ENCODE measurements around the gene LTB4R.

LTB4R gene

DNA sequence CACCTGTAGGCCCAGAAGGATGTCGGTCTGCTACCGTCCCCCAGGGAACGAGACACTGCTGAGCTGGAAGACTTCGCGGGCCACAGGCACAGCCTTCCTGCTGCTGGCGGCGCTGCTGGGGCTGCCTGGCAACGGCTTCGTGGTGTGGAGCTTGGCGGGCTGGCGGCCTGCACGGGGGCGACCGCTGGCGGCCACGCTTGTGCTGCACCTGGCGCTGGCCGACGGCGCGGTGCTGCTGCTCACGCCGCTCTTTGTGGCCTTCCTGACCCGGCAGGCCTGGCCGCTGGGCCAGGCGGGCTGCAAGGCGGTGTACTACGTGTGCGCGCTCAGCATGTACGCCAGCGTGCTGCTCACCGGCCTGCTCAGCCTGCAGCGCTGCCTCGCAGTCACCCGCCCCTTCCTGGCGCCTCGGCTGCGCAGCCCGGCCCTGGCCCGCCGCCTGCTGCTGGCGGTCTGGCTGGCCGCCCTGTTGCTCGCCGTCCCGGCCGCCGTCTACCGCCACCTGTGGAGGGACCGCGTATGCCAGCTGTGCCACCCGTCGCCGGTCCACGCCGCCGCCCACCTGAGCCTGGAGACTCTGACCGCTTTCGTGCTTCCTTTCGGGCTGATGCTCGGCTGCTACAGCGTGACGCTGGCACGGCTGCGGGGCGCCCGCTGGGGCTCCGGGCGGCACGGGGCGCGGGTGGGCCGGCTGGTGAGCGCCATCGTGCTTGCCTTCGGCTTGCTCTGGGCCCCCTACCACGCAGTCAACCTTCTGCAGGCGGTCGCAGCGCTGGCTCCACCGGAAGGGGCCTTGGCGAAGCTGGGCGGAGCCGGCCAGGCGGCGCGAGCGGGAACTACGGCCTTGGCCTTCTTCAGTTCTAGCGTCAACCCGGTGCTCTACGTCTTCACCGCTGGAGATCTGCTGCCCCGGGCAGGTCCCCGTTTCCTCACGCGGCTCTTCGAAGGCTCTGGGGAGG is at the start of gene LTB4R:
Gene LTB4R (plus strand): TSS at position 857 of the 959 bp plus-strand sequence. CDS start 4,150 bp downstream, outside the sequence.
- peak; percentile 59 for DNase-seq

DNA sequence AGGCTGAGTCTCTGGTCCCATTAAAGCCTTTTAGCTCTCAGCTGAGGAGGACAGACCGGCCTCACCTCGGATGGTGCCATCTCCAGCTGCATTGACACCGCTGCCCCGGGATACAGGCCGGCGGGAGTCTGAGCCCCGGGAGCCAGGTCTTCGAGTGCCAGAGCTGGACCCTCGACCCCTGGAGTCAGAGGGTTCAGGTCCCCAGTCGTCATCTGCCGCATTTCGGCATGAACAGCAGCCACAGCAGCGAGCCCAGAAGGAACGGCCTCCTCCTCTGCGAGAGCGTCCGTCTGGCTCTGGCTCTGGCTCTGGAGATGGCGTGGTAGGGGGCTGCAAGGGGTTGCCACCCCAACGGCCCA is 49.4 kb upstream of the LTB4R start:
- DNase-seq, result no peak

- no peak for DNase-seq
These were observed 48.2 kb upstream of the LTB4R start, which contains the start of gene TGM1 for GRCh38 chr14:24262821-24263733. Gene TGM1, minus strand, starts transcription at chr14:24263177. Its CDS starts 825 bp downstream, at chr14:24262352.

GRCh38 chr14:24263848-24264247 is 47.5 kb upstream of the LTB4R start:
- DNase-seq, result no peak

DNA sequence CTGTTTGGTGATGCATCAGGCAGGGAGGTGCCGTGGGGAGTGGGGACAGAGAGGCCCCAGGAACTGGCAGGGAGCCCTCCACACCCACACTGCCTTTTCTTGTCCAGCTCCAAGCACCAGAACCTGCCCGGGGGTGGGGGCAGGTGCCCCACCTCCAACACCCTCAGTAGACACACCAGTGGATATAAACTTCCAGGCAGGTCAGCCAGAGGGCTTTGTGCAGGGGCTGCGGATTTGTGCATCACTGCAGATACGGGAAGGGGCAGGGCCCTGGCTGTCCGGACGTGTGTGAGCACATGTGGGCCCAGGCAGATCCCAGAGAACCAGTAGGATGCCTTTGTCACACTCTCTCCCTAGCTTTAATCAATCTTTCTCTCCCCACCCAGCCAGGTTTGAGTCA is 47.0 kb upstream of the LTB4R start:
- no peak for DNase-seq

DNA sequence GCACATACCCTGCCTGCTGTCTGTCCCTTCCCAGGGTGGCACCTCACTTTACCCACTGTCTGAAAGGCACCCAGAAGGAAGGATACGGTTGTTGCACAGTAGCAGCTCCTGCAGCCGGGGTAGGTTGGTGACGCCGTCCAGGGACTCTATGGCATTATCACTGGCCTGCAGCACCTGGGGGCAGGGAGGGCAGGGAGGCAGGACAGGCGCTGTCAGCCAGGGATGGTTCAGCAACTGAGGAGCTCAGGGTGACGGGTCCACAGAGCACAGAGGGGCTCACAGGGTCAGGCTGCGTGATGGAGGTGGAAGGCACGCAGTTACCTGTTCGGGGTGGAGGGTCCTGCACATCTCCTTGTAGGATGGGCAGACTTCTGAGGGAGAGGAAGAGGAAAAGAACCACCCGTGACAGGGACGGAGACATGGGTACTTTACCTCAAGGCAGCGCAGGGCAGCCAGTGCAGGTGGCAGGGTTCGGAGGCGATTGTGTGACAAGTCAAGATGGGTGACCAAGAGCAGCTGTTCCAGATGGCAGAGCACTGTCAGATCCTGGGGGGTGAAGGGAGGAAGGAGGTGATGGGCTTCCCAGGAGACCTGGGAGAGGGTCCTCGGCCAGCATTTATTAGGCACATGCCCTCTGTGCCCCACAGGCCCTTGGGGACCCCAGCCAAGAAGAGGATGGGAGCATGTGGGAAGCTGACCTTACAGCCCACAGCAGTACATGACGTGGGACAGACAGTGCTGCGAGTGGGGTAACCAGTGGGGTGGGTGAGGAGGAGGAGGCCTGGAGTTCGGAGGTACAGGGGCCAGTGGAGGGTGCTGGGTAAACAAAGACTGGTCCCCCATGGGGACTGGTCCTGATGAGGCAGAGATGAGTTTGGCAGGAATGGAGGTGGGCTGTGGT is 44.7 kb upstream of the LTB4R start:
- no peak for DNase-seq

DNA sequence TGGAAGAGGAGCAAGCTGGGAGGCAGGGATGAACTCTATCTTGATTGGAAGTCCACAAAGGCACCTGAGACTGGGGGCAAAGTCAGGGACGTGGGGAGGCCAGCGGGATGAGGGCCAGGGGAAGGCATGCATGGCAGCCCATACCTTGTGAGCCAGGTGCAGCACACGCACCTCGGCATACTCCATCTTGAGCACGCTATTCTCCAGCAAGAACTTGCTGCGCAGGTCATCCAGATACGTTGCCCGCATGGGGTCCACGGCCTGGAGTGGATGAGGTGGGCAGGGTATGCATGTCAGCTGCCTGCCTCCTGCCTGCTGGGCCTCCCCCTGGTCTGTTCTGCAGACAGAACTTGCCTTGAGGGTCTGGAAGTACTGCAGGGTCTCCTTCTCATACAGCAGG is 43.8 kb upstream of the LTB4R start:
- DNase-seq, result no peak

DNA sequence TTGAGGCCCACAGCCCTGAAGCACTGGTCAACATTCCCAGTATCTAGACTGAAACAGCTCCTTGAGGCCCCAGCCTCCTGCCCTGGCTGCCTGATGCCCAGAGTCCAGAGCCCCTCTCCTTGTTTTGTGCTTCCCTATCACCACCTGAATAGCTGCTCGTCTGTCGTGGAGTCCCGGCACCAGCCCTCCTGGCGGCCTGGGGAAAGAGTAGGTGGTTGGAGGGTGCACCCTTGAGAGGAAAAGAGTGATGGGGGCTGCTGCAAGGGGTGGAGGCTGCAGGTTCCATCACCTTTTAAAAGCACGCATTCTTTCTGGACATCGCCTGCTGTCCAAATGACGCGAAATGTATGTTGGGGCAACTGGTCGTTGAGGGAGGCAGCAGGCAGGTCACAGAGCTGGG is 43.1 kb upstream of the LTB4R start:
- no peak for DNase-seq

- DNase-seq, result no peak
These were observed 41.9 kb upstream of the LTB4R start for GRCh38 chr14:24269368-24269767.

DNA sequence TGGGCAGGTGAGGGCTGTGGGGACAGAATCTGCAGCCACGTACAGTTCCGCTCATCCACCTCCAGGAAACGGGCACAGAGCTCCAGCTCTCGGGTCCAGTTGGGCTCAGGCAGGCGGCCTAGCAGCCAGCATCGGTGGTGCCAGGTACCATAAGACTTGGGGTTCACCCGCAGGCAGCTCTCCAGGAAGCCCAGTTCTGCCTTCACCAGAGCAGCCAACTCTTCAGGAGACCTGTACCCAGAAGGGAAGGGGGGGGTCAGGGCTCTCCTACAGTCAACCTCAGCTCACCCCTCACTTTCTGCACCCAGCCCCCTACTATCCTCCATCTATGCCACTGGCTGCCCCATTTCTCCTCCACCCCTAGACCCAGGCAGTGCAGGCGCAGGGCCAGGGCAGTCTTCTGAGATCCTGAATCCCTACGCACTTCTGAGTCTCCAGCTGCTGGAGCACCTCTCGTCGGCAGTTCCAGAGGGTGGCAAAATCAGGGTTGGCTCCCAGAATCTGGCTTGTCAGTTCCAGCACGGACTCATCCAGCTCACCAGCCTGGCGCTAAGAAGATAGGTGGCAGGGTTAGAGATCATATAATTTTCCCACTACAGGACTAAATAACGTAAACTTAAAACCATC is 41.3 kb upstream of the LTB4R start:
- DNase-seq, result no peak

DNA sequence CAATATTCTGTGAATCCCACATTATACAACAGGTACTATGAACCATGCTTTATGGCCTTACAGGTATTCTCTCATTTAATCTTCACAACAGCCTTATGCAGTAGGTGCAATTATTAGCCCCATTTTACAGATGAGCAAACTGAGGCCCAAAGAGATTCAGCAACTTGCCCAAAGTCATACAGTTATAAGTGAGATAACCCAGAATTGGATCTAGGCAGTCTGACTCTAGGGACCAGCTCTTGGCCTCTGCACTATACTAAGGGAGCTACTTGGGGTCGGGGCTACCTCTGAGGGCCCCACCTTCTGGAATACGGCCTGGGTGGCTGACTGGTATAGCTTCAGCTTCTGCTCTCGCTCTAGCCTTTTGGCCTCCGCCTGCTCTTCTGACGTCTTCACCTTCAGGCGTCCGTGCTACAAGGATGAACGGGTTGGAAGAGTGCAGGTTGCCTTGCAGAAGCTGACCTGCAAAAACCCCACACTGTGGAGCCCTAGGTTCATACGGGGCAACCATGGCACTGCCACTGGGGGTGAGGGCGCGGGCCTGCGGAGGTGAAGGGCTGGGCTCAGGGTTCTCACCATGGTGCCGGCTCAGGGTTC is 40.7 kb upstream of the LTB4R start:
- DNase-seq, result no peak

DNA sequence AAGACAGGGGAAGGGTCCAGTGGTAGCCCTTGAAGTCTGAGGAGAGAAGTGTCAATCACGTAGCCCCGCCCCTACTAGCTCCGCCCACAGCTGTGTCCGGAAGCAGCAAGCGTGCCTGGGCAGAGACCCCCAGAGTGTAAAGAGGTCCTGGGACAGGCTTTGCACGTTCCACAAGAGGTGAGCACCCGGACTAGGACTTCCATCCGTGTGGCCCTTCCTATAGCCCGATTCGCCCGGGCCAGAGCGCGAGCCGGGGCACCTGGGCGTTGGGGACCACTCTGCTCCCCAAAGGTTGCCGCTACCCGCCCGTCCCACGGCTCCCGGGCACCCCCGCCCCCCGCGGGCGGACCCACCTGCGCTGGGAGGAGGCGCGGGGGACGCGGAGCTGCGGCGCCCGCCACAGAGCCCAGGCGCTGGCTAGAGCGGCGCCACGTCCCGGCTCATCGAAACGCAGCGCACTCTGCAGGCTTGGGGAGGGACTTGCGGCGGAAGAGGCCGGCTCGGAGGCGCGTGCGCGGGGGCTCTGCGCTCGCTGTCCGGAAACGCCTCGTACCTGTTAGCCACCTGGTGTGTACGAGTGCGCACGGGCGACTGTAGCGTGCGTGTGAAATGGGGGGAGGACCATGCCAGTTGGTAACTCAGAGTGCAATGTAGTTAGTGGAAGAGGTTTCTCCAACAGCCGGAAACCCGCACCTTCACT is 40.0 kb upstream of the LTB4R start, which contains the start of gene RABGGTA:
Gene RABGGTA (minus strand): TSS at position 464 of the 700 bp plus-strand sequence. CDS start 482 bp downstream, outside the sequence.
- peak; percentile 87 for DNase-seq

DNA sequence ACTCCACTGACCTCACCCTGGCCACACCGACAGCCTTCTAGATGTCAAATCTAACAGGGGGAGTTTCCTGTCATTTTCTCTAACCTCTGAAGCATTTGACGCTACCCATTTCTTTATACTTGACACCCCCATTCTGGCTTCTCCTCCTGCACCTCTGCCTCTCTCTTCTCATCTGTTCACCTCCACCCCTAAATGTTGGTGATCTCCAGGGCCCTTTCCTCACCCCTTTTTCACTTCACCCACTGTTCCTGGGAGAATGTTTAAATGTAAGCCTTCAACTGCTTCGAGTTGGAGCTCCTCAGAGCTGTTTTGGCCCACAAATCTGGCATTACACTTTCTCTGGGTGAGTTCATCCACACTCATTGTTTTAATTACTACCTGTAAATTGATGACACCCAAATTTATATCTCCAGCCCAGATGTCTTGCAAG is 39.5 kb upstream of the LTB4R start:
- DNase-seq, result no peak

- no peak for DNase-seq
These were observed 38.8 kb upstream of the LTB4R start for GRCh38 chr14:24272467-24272866.

- DNase-seq, result no peak
These were observed 37.8 kb upstream of the LTB4R start for GRCh38 chr14:24273422-24273998.

DNA sequence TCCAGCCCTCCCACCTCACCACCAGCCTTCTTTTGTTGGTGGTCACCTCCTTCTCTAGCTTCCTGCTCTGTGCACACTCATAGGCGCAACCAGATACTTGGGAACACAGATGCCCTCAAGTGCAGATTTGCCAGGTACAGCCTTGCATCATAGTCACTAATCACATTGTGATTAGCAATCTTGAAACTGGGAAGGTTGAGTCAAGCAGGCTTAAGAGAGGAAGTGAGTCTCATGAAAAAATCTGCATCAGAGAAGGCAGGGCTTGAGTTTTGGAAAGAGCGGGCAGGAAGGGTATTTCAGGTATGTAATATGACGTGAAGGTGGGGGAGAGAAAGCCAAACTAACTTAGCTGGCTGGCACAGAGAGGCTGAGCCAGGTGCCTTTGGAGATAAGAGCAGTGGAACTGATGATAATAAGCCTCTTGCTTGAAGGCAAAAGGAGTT is 37.2 kb upstream of the LTB4R start:
- peak; percentile 66 for DNase-seq

- DNase-seq, result no peak
These were observed 34.2 kb upstream of the LTB4R start for GRCh38 chr14:24277071-24277470.

- DNase-seq, result peak; percentile 54
These were observed 33.5 kb upstream of the LTB4R start for GRCh38 chr14:24277606-24278321.

DNA sequence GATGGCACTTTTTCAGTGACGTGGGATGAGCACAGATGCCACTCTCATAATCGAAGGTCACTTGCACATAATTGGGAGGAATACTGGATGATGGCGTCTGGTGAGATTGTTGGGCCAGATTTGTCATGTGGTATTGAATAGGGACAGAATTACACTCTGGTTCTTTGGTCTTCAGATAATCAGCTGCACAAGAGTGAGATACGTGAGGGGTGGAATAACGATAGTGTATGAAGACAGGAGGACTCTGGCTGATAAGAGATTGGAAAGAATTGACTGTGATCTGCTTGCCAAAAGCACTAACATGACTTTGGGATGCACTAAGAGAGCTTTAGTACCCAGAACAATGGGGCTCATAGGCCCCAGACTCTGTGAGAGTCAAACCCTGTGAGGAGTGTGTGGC is 32.9 kb upstream of the LTB4R start:
- DNase-seq, result no peak

Measured in stimulated activated CD4-positive, alpha-beta T cell treated with anti-CD3 and anti-CD28 coated beads, Interleukin-1b, Interleukin-23, amount 100 ng/mL, for 48 hours (primary cell).